A549 (cell line): ENCODE data around the gene USP9X. TPM values are rescaled to one million over a fixed set of nuclear protein-coding genes. Genes with fewer than 3 reads are reported as not detected.

Experiments
- ATAC-seq, 2 experiments: fragments of 200-7000 bp in 1 of 2; fragments of >200 bp in 1 of 2; cut with Nextera tagmentation in 1 of 2; cut with Tn5 transposase in 1 of 2; 3 replicates each; pipeline versions ENCODE4 v1.8.0 to v1.9.1; 2018 to 2020; ENCODE audit warnings: mild to moderate bottlenecking in 1 of 2, moderate library complexity in 1 of 2
- CTCF ChIA-PET: fragments of 300-600 bp; sonication (Branson Sonifier 250); formaldehyde crosslinking; extraction: SDS; loops from one replicate; lab custom pipeline; 2021; ENCODE audit warnings: antibody characterized with exemption, inconsistent platforms; lab: Yijun Ruan, JAX
- POLR2A ChIA-PET: fragments of 350-600 bp; formaldehyde crosslinking; extraction: SDS; loops from one replicate; lab custom pipeline; 2021; ENCODE audit warnings: antibody characterized with exemption, inconsistent platforms; lab: Yijun Ruan, JAX
- DNase-seq, 2 experiments: peaks; one replicate each; pipeline versions ENCODE4 v3.0.0 to v3.0.0-alpha.2; 2011 to 2016; ENCODE audit warnings: low read depth in 1 of 2, low spot score in 1 of 2
- FAIRE-seq: peaks from 2 replicates; lab custom pipeline; 2011; peaks lifted over from hg19 to GRCh38; lab: Jason Lieb, UNC
- H3K27ac ChIP-seq, 2 experiments: fragments of >200 bp; sonication (Bioruptor Twin); formaldehyde crosslinking; 3 replicates each; pipeline ENCODE4 v1.5.1; 2016 to 2017
- H3K4me1 ChIP-seq: fragments of >200 bp; sonication (Bioruptor Twin); formaldehyde crosslinking; 3 replicates; pipeline ENCODE4 v1.6.1; 2016
- H3K4me2 ChIP-seq: fragments of >200 bp; sonication (Bioruptor Twin); formaldehyde crosslinking; 3 replicates; pipeline ENCODE4 v1.6.1; 2016
- H3K4me3 ChIP-seq: fragments of >200 bp; sonication (Bioruptor Twin); formaldehyde crosslinking; 3 replicates; pipeline ENCODE4 v1.5.1; 2016
- H3K9me3 ChIP-seq: fragments of >200 bp; sonication (Bioruptor Twin); formaldehyde crosslinking; 3 replicates; pipeline ENCODE4 v1.6.1; 2016
- ATOH8 ChIP-seq: fragments of 250-450 bp; sonication (Bioruptor Pico); IDR thresholded peaks from 2 replicates; pipeline ENCODE4 v1.5.0; 2020; ENCODE audit warnings: low read depth, mild to moderate bottlenecking, moderate library complexity
- CBX8 ChIP-seq: fragments of 200-600 bp; sonication (generic); IDR thresholded peaks from 2 replicates; pipeline ENCODE4 v1.6.1; 2016
- CHD2 ChIP-seq: fragments of 150-350 bp; IDR thresholded peaks from 2 replicates; pipeline ENCODE4 v1.6.1; 2014; ENCODE audit warnings: low read length; ENCODE audit not compliant: partially characterized antibody
- CHD4 ChIP-seq: fragments of 200-600 bp; sonication (generic); IDR thresholded peaks from 2 replicates; pipeline ENCODE4 v1.6.1; 2016; ENCODE audit warnings: antibody characterized with exemption, mild to moderate bottlenecking, borderline replicate concordance
- ELK1 ChIP-seq: fragments of 150-350 bp; IDR thresholded peaks from 2 replicates; pipeline ENCODE4 v1.6.1; 2014; ENCODE audit warnings: low read depth, mild to moderate bottlenecking, low read length
- EP300 ChIP-seq, 2 experiments: fragments of >200 bp; sonication (Bioruptor Twin); formaldehyde crosslinking; IDR thresholded peaks; 2 replicates in 1 of 2; 3 replicates in 1 of 2; pipeline ENCODE4 v1.6.1; 2016 to 2017
- ESRRA ChIP-seq: fragments of 150-350 bp; IDR thresholded peaks from 2 replicates; pipeline ENCODE4 v1.6.1; 2014; ENCODE audit warnings: mild to moderate bottlenecking, low read length, borderline replicate concordance
- FOSB ChIP-seq: fragments of 250-450 bp; sonication (Bioruptor Pico); IDR thresholded peaks from 2 replicates; pipeline ENCODE4 v1.5.0; 2020; ENCODE audit warnings: mild to moderate bottlenecking, moderate library complexity
- FOSL2 ChIP-seq, 2 experiments: fragments of 450-650 bp in 1 of 2; fragments of >200 bp in 1 of 2; sonication (Bioruptor Twin) in 1 of 2; formaldehyde crosslinking; IDR thresholded peaks; 2 replicates each; pipeline versions ENCODE4 v1.5.0 to v1.6.1; 2016 to 2020; ENCODE audit warnings: mild to moderate bottlenecking in 1 of 2, moderate library complexity in 1 of 2
- GATA3 ChIP-seq: IDR thresholded peaks from 2 replicates; pipeline ENCODE4 v1.6.1; 2012; ENCODE audit warnings: borderline replicate concordance
- HDAC2 ChIP-seq: fragments of 200-600 bp; sonication (generic); IDR thresholded peaks from 2 replicates; pipeline ENCODE4 v1.6.1; 2016
- HES2 ChIP-seq: fragments of >200 bp; sonication (Bioruptor Twin); formaldehyde crosslinking; IDR thresholded peaks from 2 replicates; pipeline ENCODE4 v1.6.1; 2016
- HEYL ChIP-seq: fragments of 250-450 bp; sonication (Bioruptor Pico); IDR thresholded peaks from 2 replicates; pipeline ENCODE4 v1.8.0; 2021; ENCODE audit warnings: mild to moderate bottlenecking, moderate library complexity
- HMGXB4 ChIP-seq: fragments of 250-450 bp; sonication (Bioruptor Pico); IDR thresholded peaks from 2 replicates; pipeline ENCODE4 v1.5.0; 2021; ENCODE audit warnings: mild to moderate bottlenecking, moderate library complexity, borderline replicate concordance
- HOXA7 ChIP-seq: fragments of 250-450 bp; sonication (Bioruptor Pico); IDR thresholded peaks from 2 replicates; pipeline ENCODE4 v1.5.0; 2020; ENCODE audit warnings: mild to moderate bottlenecking, moderate library complexity
- JUNB ChIP-seq: fragments of >200 bp; sonication (Bioruptor Twin); formaldehyde crosslinking; IDR thresholded peaks from 2 replicates; pipeline ENCODE4 v1.6.1; 2016
- KDM5A ChIP-seq: fragments of 200-600 bp; sonication (generic); IDR thresholded peaks from 2 replicates; pipeline ENCODE4 v1.6.1; 2016; ENCODE audit warnings: antibody characterized with exemption, mild to moderate bottlenecking
- MAX ChIP-seq: IDR thresholded peaks from 2 replicates; pipeline ENCODE4 v1.6.1; 2012
- NFE2L2 ChIP-seq: fragments of 150-350 bp; conservative IDR thresholded peaks from 2 replicates; pipeline ENCODE4 v1.6.1; 2014; ENCODE audit warnings: low read length
- NPAS2 ChIP-seq: fragments of 250-450 bp; sonication (Bioruptor Pico); IDR thresholded peaks from 2 replicates; pipeline ENCODE4 v1.8.0; 2022; ENCODE audit warnings: mild to moderate bottlenecking, moderate library complexity, borderline replicate concordance
- POLR2A ChIP-seq: IDR thresholded peaks from 2 replicates; pipeline ENCODE4 v1.6.1; 2012; ENCODE audit warnings: mild to moderate bottlenecking, low read length
- RAD21 ChIP-seq, 2 experiments: fragments of >200 bp in 1 of 2; sonication (Bioruptor Twin) in 1 of 2; formaldehyde crosslinking in 1 of 2; IDR thresholded peaks in 1 of 2; conservative IDR thresholded peaks in 1 of 2; 2 replicates in 1 of 2; 3 replicates in 1 of 2; pipeline ENCODE4 v1.6.1; 2012 to 2018; ENCODE audit warnings: inconsistent platforms in 1 of 2
- REST ChIP-seq: fragments of 200-600 bp; sonication (generic); IDR thresholded peaks from 2 replicates; pipeline ENCODE4 v1.6.1; 2016; ENCODE audit warnings: antibody characterized with exemption, mild to moderate bottlenecking, moderate library complexity
- TFCP2L1 ChIP-seq: fragments of 250-450 bp; sonication (Bioruptor Pico); IDR thresholded peaks from 2 replicates; pipeline ENCODE4 v1.5.0; 2021; ENCODE audit warnings: mild to moderate bottlenecking
- ZC3H11A ChIP-seq: fragments of 450-650 bp; IDR thresholded peaks from 2 replicates; pipeline ENCODE4 v1.6.1; 2014; ENCODE audit warnings: antibody characterized with exemption, mild to moderate bottlenecking
- WGBS: methylation state at CpG from one replicate; pipeline ENCODE4 v1.1.6; 2017; ENCODE audit errors: missing lambda C conversion rate; 5-methylcytosine and 5-hydroxymethylcytosine counted together
- polyA plus RNA-seq, 4 experiments: library from polyadenylated mRNA; depleted of rRNA in 3 of 4; stranded (reverse); fragments of >200 nt; fragmentation: RNase III in 1 of 4; extraction: RNeasy Plus Mini Kit Qiagen cat#74134 plus additional on column Dnase treatment in 1 of 4; gene quantifications; 2 replicates in 3 of 4; 3 replicates in 1 of 4; pipeline ENCODE4 v1.2.3, GENCODE V29; 2011 to 2017

USP9X gene
- polyA plus RNA-seq, 2 of the 4 experiments (the other 2 are of a cell fraction) = 30.7 to 70.4 TPM

GRCh38 chrX:41152221-41152620, 67.0 kb downstream of the USP9X start:
- WGBS = 92% methylated on average over 4 of the region's 4 CpGs
- H3K4me1 ChIP-seq = peaks cover 33% of the 10 kb centered on the region
- ATAC-seq (no peak), DNase-seq (no peak), FAIRE-seq (no peak)
- H3K4me3 ChIP-seq = no peak overlapping the region
- ChIA-PET CTCF (interaction anchor here (1.0 kb wide), 1 partner anchor 19 kb away, joined by 4 read pairs; no protein-coding TSS in a partner anchor), POLR2A (no interaction called here)
- TF ChIP-seq HEYL (CRISPR knock-in tag) (no peak), HMGXB4 (CRISPR knock-in tag) (no peak), FOSL2 (IDR thresholded peaks at IDR 0.05) (no peak), FOSL2 (CRISPR knock-in tag; IDR thresholded peaks at IDR 0.05) (no peak), ESRRA (no peak), REST (no peak), CHD4 (no peak), HES2 (no peak), HOXA7 (no peak), HDAC2 (no peak)
- H3K27ac ChIP-seq = no peak overlapping the region
- no peak overlapping the region for H3K4me2 ChIP-seq
- no peaks in the 10 kb centered on the region for H3K9me3 ChIP-seq

DNA sequence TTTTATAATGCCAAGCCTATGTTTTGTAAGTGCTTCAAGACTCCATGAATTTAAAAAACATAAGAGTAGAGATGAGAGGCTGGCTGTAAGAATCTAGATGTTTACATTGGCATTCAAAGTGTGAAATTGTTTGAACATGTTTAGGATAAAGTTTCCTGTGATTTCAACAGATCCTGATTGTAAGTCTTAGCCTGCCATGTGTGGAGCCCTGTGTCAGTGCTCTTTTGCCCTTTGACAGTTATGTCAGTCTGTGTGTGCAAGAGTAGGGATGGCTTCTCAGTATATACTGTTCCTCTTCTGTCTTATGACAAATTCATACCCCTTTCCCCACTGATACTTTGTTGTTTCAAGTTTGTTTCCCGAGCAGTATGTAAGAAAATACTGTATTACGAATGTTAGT, 68.2 kb downstream of the USP9X start:
- Histone ChIP-seq H3K27ac (no peak overlapping the region), H3K4me2 (no peak overlapping the region), H3K9me3 (no peaks in the 10 kb centered on the region), H3K4me3 (no peak overlapping the region), H3K4me1 (peaks cover 25% of the 10 kb centered on the region)
- no peak for FAIRE-seq
- no peak for DNase-seq
- no peak for ATAC-seq
- POLR2A ChIA-PET = no interaction called here
- no peak for TF ChIP-seq ATOH8
- no peak for TF ChIP-seq ZC3H11A
- no peak for TF ChIP-seq NPAS2 (CRISPR knock-in tag)
- no peak for TF ChIP-seq ELK1
- TF ChIP-seq RAD21 (conservative IDR thresholded peaks at IDR 0.05 in 1 of 2, IDR thresholded peaks at IDR 0.05 in 1 of 2) = no peak
- TF ChIP-seq ESRRA = no peak
- no peak for TF ChIP-seq GATA3
- no peak for TF ChIP-seq JUNB
- TF ChIP-seq CHD2 = no peak
- no peak for TF ChIP-seq NFE2L2
- no peak for TF ChIP-seq POLR2A
- no peak for TF ChIP-seq EP300 (IDR thresholded peaks at IDR 0.05)
- no peak for TF ChIP-seq KDM5A
- TF ChIP-seq REST = no peak
- no peak for TF ChIP-seq CBX8
- TF ChIP-seq CHD4 = no peak
- TF ChIP-seq MAX = no peak
- no peak for TF ChIP-seq FOSB
- TF ChIP-seq HOXA7 = no peak
- no peak for TF ChIP-seq TFCP2L1 (CRISPR knock-in tag)
- WGBS = 93% methylated on average over 2 of the region's 2 CpGs
- CTCF ChIA-PET = no interaction called here
